Vagina (tissue), 2 donors: ENCODE measurements around the gene SPRR4.
"Not testable (repeated sequence)": the region's sequence is repeated elsewhere in the genome, so short reads cannot be mapped to it uniquely, and the experiment has no call there.

Experiments
- CTCF ChIP-seq, 3 experiments: fragments of 450-650 bp in 2 of 3; fragments of 200-600 bp in 1 of 3; sonication (generic) in 1 of 3; IDR thresholded peaks; one replicate each; pipeline ENCODE4 v1.5.1; 2017 to 2019; ENCODE audit warnings: antibody characterized with exemption in 3 of 3, mild to moderate bottlenecking in 2 of 3, moderate library complexity in 2 of 3
- POLR2AphosphoS5 ChIP-seq, 2 donors: sonication (generic); formaldehyde crosslinking; IDR thresholded peaks; one replicate each; pipeline ENCODE4 v1.9.0; 2017; ENCODE audit warnings: antibody characterized with exemption in 2 of 2, mild to moderate bottlenecking in 2 of 2, low read depth in 1 of 2; ENCODE audit not compliant: insufficient read depth in 1 of 2

- not testable (repeated sequence) for TF ChIP-seq CTCF (IDR thresholded peaks at IDR 0.05); POLR2AphosphoS5 (IDR thresholded peaks at IDR 0.05; ENCODE audit: insufficient read depth in 1 of 2, low read depth in 1 of 2)
Observed at GRCh38 chr1:153011235-153011758, 40.8 kb downstream of the SPRR4 start.
